ENCODE measurements around the gene PRUNE2. TPM values are rescaled to one million over a fixed set of nuclear protein-coding genes. Genes with fewer than 3 reads are reported as not detected.

The PRUNE2 gene
- total and polyA plus RNA-seq, 4 donors, result 1.3 to 4.5 (median 1.6) TPM

GRCh38 chr9:76803083-76803482 is 102.8 kb downstream of the PRUNE2 start:
- Histone ChIP-seq H3K27me3 (ENCODE audit: control insufficient read depth in 4 of 4, insufficient read depth in 4 of 4, low read length in 3 of 4) (no peaks in the 10 kb centered on the region), H3K9me3 (ENCODE audit: control insufficient read depth in 4 of 4, low read length in 3 of 4) (no peaks in the 10 kb centered on the region), H3K9ac (ENCODE audit: low read depth in 1 of 2, low read length in 2 of 2) (no peak overlapping the region), H3K27ac (ENCODE audit: low read depth in 1 of 2, low read length in 2 of 2) (no peak overlapping the region), H3K4me3 (ENCODE audit: low read depth in 1 of 3, low read length in 3 of 3) (no peak overlapping the region), H3K4me1 (ENCODE audit: control insufficient read depth in 4 of 4, insufficient read depth in 4 of 4, low read length in 3 of 4) (no peaks in the 10 kb centered on the region), H3K36me3 (ENCODE audit: control insufficient read depth in 4 of 4, insufficient read depth in 3 of 4, low read depth in 1 of 4, low read length in 3 of 4) (no peaks in the 10 kb centered on the region)
- TF ChIP-seq RXRA (IDR thresholded peaks at IDR 0.05), result no peak
- TF ChIP-seq HNF4G (IDR thresholded peaks at IDR 0.05), result no peak
- no peak for TF ChIP-seq ATF3 (IDR thresholded peaks at IDR 0.05)
- TF ChIP-seq, protein P1, sequence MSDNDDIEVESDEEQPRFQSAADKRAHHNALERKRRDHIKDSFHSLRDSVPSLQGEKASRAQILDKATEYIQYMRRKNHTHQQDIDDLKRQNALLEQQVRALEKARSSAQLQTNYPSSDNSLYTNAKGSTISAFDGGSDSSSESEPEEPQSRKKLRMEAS (IDR thresholded peaks at IDR 0.05), result no peak
- no peak for TF ChIP-seq YY1 (IDR thresholded peaks at IDR 0.05)
- TF ChIP-seq TAF1 (conservative IDR thresholded peaks at IDR 0.05), result no peak
- no peak for TF ChIP-seq RAD21 (IDR thresholded peaks at IDR 0.05)
- TF ChIP-seq, protein P2, sequence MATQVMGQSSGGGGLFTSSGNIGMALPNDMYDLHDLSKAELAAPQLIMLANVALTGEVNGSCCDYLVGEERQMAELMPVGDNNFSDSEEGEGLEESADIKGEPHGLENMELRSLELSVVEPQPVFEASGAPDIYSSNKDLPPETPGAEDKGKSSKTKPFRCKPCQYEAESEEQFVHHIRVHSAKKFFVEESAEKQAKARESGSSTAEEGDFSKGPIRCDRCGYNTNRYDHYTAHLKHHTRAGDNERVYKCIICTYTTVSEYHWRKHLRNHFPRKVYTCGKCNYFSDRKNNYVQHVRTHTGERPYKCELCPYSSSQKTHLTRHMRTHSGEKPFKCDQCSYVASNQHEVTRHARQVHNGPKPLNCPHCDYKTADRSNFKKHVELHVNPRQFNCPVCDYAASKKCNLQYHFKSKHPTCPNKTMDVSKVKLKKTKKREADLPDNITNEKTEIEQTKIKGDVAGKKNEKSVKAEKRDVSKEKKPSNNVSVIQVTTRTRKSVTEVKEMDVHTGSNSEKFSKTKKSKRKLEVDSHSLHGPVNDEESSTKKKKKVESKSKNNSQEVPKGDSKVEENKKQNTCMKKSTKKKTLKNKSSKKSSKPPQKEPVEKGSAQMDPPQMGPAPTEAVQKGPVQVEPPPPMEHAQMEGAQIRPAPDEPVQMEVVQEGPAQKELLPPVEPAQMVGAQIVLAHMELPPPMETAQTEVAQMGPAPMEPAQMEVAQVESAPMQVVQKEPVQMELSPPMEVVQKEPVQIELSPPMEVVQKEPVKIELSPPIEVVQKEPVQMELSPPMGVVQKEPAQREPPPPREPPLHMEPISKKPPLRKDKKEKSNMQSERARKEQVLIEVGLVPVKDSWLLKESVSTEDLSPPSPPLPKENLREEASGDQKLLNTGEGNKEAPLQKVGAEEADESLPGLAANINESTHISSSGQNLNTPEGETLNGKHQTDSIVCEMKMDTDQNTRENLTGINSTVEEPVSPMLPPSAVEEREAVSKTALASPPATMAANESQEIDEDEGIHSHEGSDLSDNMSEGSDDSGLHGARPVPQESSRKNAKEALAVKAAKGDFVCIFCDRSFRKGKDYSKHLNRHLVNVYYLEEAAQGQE (IDR thresholded peaks at IDR 0.05), result no peak
- no peak for TF ChIP-seq JUND (IDR thresholded peaks at IDR 0.05)
- TF ChIP-seq FOXA1 (IDR thresholded peaks at IDR 0.05), result no peak
- TF ChIP-seq NR2F2 (IDR thresholded peaks at IDR 0.05), result no peak
- TF ChIP-seq EGR1 (IDR thresholded peaks at IDR 0.05; ENCODE audit: low read depth in 2 of 2), result no peak
- no peak for DNase-seq (ENCODE audit: low spot score)
- WGBS, result 39% methylated on average over 2 of the region's 2 CpGs

DNA sequence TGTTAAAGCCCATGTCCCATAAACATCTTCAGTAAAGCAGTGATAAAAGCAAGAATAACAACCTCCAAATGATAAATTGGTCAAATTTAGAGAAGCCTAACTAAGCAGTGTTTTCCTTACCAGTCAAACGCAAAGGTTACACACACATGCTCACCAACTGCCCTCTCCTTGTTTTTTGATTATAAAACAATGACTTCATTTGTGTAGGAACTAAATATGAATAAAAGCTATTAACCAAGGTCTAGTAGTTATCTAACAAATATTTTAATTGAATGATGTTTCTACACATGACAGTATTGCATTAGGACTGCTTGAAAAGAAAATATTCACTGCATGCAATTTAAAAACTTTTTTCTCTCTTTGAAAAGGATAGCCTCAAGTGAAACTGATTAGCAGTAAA is 105.0 kb downstream of the PRUNE2 start:
- no peaks in the 10 kb centered on the region for H3K27me3 ChIP-seq (ENCODE audit: control insufficient read depth in 4 of 4, insufficient read depth in 4 of 4, low read length in 3 of 4)
- H3K4me3 ChIP-seq (ENCODE audit: low read depth in 1 of 3, low read length in 3 of 3), result no peak overlapping the region
- no peak overlapping the region for H3K9ac ChIP-seq (ENCODE audit: low read depth in 1 of 2, low read length in 2 of 2)
- H3K27ac ChIP-seq (ENCODE audit: low read depth in 1 of 2, low read length in 2 of 2), result no peak overlapping the region
- no peak for DNase-seq (ENCODE audit: low spot score)
- H3K4me1 ChIP-seq (ENCODE audit: control insufficient read depth in 4 of 4, insufficient read depth in 4 of 4, low read length in 3 of 4), result no peaks in the 10 kb centered on the region
- 65% methylated on average over 1 of the region's 1 CpG for WGBS
- no peak for TF ChIP-seq HNF4A (conservative IDR thresholded peaks at IDR 0.05)
- TF ChIP-seq EGR1 (IDR thresholded peaks at IDR 0.05; ENCODE audit: low read depth in 2 of 2), result no peak
- no peak for TF ChIP-seq GABPA (IDR thresholded peaks at IDR 0.05 in 1 of 2, conservative IDR thresholded peaks at IDR 0.05 in 1 of 2)
- TF ChIP-seq, protein P3, sequence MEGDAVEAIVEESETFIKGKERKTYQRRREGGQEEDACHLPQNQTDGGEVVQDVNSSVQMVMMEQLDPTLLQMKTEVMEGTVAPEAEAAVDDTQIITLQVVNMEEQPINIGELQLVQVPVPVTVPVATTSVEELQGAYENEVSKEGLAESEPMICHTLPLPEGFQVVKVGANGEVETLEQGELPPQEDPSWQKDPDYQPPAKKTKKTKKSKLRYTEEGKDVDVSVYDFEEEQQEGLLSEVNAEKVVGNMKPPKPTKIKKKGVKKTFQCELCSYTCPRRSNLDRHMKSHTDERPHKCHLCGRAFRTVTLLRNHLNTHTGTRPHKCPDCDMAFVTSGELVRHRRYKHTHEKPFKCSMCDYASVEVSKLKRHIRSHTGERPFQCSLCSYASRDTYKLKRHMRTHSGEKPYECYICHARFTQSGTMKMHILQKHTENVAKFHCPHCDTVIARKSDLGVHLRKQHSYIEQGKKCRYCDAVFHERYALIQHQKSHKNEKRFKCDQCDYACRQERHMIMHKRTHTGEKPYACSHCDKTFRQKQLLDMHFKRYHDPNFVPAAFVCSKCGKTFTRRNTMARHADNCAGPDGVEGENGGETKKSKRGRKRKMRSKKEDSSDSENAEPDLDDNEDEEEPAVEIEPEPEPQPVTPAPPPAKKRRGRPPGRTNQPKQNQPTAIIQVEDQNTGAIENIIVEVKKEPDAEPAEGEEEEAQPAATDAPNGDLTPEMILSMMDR (IDR thresholded peaks at IDR 0.05; ENCODE audit: low read depth, low read length, missing input control), result no peak
- TF ChIP-seq FOXA1 (IDR thresholded peaks at IDR 0.05), result no peak
- no peak for TF ChIP-seq HNF4G (IDR thresholded peaks at IDR 0.05)
- TF ChIP-seq, protein P4, sequence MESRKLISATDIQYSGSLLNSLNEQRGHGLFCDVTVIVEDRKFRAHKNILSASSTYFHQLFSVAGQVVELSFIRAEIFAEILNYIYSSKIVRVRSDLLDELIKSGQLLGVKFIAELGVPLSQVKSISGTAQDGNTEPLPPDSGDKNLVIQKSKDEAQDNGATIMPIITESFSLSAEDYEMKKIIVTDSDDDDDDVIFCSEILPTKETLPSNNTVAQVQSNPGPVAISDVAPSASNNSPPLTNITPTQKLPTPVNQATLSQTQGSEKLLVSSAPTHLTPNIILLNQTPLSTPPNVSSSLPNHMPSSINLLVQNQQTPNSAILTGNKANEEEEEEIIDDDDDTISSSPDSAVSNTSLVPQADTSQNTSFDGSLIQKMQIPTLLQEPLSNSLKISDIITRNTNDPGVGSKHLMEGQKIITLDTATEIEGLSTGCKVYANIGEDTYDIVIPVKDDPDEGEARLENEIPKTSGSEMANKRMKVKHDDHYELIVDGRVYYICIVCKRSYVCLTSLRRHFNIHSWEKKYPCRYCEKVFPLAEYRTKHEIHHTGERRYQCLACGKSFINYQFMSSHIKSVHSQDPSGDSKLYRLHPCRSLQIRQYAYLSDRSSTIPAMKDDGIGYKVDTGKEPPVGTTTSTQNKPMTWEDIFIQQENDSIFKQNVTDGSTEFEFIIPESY (IDR thresholded peaks at IDR 0.05), result no peak
- TF ChIP-seq YY1 (IDR thresholded peaks at IDR 0.05), result no peak
- TF ChIP-seq TAF1 (conservative IDR thresholded peaks at IDR 0.05), result no peak
- TF ChIP-seq SP1 (IDR thresholded peaks at IDR 0.05), result no peak
- TF ChIP-seq JUND (IDR thresholded peaks at IDR 0.05), result no peak
- TF ChIP-seq ATF3 (IDR thresholded peaks at IDR 0.05), result no peak
- TF ChIP-seq, protein P2 (IDR thresholded peaks at IDR 0.05), result no peak
- TF ChIP-seq RAD21 (IDR thresholded peaks at IDR 0.05), result no peak
- no peak for TF ChIP-seq RXRA (IDR thresholded peaks at IDR 0.05)
- H3K36me3 ChIP-seq (ENCODE audit: control insufficient read depth in 4 of 4, insufficient read depth in 3 of 4, low read depth in 1 of 4, low read length in 3 of 4), result no peaks in the 10 kb centered on the region
- no peaks in the 10 kb centered on the region for H3K9me3 ChIP-seq (ENCODE audit: control insufficient read depth in 4 of 4, low read length in 3 of 4)
